Endothelial cell (in vitro differentiated cells): ENCODE data around the gene PATL2. TPM values are rescaled to one million over a fixed set of nuclear protein-coding genes. Genes with fewer than 3 reads are reported as not detected.
A peak's percentile ranks its signal among the peaks of the same experiment; 100 is the strongest.

Source experiments
- DNase-seq: peaks from one replicate; pipeline ENCODE4 v3.0.0; 2021; ENCODE audit warnings: low spot score
- H3K27ac Mint-ChIP-seq: one replicate; pipeline ENCODE4 v1.8.0; 2021; ENCODE audit warnings: mixed read lengths, inconsistent platforms; ENCODE audit not compliant: unreplicated experiment
- H3K27me3 Mint-ChIP-seq: one replicate; pipeline ENCODE4 v1.8.0; 2021; ENCODE audit warnings: mild to moderate bottlenecking, moderate library complexity, mixed read lengths, inconsistent platforms; ENCODE audit not compliant: unreplicated experiment
- H3K36me3 Mint-ChIP-seq: one replicate; pipeline ENCODE4 v1.8.0; 2021; ENCODE audit warnings: mild to moderate bottlenecking, low read depth, mixed read lengths, inconsistent platforms; ENCODE audit not compliant: unreplicated experiment
- H3K4me1 Mint-ChIP-seq: one replicate; pipeline ENCODE4 v1.8.0; 2021; ENCODE audit warnings: mild to moderate bottlenecking, mixed read lengths, inconsistent platforms; ENCODE audit not compliant: unreplicated experiment
- H3K4me3 Mint-ChIP-seq: one replicate; pipeline ENCODE4 v1.8.0; 2021; ENCODE audit warnings: mild to moderate bottlenecking, mixed read lengths, inconsistent platforms; ENCODE audit not compliant: unreplicated experiment
- H3K9me3 Mint-ChIP-seq: one replicate; pipeline ENCODE4 v1.8.0; 2021; ENCODE audit warnings: mixed read lengths, inconsistent platforms; ENCODE audit not compliant: unreplicated experiment
- total RNA-seq: library from RNA; stranded (reverse); fragmentation: NEBNext Ultra II Directional; extraction: Animal tissue kit (Norgen Biotek cat#: 25700); gene quantifications from one replicate; pipeline ENCODE4 v1.2.1, GENCODE V29; 2021; ENCODE audit not compliant: unreplicated experiment
- TF ChIP-seq, protein P1 (sequence below): fragments of 200-600 bp; sonication (generic); IDR thresholded peaks from one replicate; pipeline ENCODE4 v1.5.0; 2021; ENCODE audit warnings: antibody characterized with exemption; ENCODE audit not compliant: unreplicated experiment

Gene PATL2
- total RNA-seq, 1 donor from 2014 or later, result 0.69 TPM

DNA sequence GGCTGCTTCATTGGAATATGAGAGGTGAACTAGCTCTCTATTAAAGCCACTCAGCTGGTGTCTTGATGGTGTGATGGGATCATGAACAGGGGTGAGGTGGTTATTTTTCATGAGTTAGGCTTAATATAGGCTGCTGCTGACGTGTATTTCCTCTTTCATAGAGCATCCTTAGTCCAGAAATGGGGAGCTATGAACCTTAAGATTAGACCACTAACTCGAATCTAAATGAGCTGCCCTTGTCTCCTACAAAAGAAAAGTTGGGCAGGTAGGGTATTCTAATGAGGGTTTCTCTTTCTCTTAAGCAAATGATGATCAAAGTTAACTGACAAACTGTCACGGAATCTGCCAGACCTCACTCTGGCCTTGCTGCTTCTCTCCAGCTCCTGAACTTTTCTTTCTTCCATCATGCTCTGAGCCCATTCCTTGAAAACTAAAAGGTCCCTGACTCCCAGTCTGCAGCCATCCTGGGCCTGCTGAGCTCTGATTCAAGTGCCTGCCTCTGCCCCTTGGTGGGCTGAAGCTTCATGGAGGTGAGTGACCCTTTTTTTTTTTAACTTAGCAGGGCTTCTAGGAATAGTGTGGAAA, 25.1 kb upstream of the PATL2 start, which contains the start of gene TRIM69:
TRIM69 (plus strand) TSS at position 348 of the 585 bp plus-strand sequence; CDS start at position 525, 177 bp downstream.
- DNase-seq, result no peak
- H3K27me3 Mint-ChIP-seq, result peaks cover 2% of the 10 kb centered on the region
- peaks cover 3% of the 10 kb centered on the region for H3K9me3 Mint-ChIP-seq
- peaks cover 5% of the 10 kb centered on the region for H3K36me3 Mint-ChIP-seq
- no peak within 1 kb of the TSS for H3K4me3 Mint-ChIP-seq
- TF ChIP-seq, protein P1, sequence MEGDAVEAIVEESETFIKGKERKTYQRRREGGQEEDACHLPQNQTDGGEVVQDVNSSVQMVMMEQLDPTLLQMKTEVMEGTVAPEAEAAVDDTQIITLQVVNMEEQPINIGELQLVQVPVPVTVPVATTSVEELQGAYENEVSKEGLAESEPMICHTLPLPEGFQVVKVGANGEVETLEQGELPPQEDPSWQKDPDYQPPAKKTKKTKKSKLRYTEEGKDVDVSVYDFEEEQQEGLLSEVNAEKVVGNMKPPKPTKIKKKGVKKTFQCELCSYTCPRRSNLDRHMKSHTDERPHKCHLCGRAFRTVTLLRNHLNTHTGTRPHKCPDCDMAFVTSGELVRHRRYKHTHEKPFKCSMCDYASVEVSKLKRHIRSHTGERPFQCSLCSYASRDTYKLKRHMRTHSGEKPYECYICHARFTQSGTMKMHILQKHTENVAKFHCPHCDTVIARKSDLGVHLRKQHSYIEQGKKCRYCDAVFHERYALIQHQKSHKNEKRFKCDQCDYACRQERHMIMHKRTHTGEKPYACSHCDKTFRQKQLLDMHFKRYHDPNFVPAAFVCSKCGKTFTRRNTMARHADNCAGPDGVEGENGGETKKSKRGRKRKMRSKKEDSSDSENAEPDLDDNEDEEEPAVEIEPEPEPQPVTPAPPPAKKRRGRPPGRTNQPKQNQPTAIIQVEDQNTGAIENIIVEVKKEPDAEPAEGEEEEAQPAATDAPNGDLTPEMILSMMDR, result no peak
- peaks cover 26% of the 10 kb centered on the region for H3K4me1 Mint-ChIP-seq
- peak within 1 kb of the TSS; percentile 86 for H3K27ac Mint-ChIP-seq

DNA sequence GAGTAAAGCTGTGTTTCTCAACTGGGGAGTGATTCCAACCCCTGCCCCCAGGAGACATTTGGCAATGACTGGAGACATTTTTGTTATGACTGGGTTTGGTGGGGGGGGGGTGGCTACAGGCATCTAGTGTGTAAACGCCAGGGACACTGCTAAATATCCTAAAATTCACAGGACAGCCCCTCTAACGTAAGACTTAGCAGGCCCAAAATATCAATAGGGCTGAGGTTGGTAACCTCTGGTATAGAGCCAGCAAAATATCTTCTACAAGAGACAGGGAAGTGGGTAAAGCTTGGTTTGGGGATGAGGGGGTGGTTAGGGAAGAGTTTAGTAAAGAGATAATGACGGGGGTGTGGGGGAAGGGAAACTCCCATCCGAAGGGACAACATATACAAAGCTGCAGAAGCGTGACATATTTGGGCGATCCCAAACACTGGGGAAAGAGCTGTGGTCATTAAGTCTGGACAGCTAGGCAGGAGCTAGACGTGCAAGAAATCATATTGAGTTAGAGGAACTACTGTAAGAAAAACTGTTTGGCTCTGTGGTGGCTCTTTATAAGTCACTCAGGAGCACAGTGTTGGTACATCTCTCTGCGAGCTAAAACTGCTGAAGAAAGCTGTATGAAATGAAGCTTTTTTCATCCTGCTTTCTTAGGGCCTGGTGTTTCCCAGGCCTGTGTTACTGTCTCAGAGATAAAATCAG, 24.5 kb upstream of the PATL2 start:
- peaks cover 26% of the 10 kb centered on the region for H3K4me1 Mint-ChIP-seq
- H3K9me3 Mint-ChIP-seq, result peaks cover 3% of the 10 kb centered on the region
- peak overlapping the region; percentile 70 for H3K27ac Mint-ChIP-seq
- peaks cover 2% of the 10 kb centered on the region for H3K27me3 Mint-ChIP-seq
- no peak overlapping the region for H3K4me3 Mint-ChIP-seq
- H3K36me3 Mint-ChIP-seq, result peaks cover 6% of the 10 kb centered on the region
- DNase-seq, result no peak
- TF ChIP-seq, protein P1, result no peak

DNA sequence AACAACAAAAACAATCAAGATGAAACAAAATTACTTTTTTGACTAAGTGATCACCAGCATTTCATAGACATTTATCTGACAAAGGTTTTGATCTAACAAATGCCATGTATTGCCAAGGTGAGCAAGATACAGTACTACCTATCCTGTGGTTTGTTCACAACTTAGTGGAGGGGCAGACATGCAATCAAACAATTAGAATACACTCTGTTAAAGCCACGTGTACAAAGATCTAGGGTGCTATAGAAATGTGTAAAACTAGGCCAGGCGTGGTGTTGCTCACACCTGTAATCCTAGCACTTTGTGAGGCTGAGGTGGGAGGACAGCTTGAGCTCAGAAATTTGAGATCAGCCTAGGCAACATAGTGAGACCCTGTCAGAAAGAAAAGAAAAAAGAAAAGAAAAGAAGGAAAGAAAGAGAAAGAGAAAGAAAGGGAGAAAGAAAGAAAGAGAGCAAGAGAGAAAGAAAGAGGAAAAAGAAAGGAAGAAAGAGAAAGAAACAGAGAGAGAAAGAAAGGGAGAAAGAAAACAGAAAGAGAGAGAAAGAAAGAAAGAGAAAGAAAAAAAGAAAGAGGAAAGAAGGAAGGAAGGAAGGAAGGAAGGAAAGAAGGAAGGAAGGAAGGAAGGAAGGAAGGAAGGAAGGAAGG, 23.8 kb upstream of the PATL2 start:
- H3K9me3 Mint-ChIP-seq, result peaks cover 3% of the 10 kb centered on the region
- TF ChIP-seq, protein P1, result no peak

DNA sequence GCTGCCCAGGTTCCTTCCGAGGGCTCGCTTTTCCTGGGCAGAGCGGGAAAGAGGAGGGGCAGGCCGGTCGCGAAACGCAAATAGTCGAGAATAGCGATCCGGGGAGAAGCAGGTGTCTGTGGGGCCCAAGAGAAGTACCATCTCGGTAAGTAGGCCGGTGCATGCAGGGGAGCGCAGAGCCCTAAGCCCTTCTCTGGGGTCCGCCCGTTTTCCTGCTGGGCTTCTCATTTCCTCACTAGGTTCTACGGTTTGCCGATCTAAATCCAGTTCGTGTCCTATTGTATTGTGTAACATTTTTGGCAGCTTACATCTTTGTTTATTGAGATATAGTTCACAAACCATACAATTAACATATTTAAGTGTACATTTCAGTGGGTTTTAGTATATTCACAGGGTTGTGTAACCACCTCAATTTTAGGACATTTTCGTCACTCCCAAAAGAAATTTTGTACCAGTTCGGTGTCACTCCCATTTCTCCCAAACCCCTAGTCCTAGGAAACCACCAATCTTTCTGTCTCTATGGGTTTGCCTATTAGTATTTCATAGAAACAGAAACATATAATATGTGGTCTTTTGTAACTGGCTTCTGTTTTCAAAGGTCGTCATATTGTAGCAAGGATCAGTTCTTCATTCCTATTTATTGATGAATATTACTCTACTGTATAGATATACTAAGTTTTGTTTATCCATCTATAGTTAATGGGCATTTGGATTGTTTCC, 18.4 kb upstream of the PATL2 start:
- H3K36me3 Mint-ChIP-seq, result peaks cover 6% of the 10 kb centered on the region
- no peaks in the 10 kb centered on the region for H3K27me3 Mint-ChIP-seq
- H3K9me3 Mint-ChIP-seq, result no peaks in the 10 kb centered on the region
- peak overlapping the region; percentile 92 for H3K27ac Mint-ChIP-seq
- H3K4me1 Mint-ChIP-seq, result peaks cover 20% of the 10 kb centered on the region
- TF ChIP-seq, protein P1, result no peak
- DNase-seq, result no peak
- H3K4me3 Mint-ChIP-seq, result peak overlapping the region; percentile 97

More for the DNA sequence above, 23.8 kb upstream of the PATL2 start:
- Mint-ChIP-seq H3K27me3 (peaks cover 2% of the 10 kb centered on the region), H3K27ac (peak overlapping the region; percentile 19), H3K4me1 (peaks cover 26% of the 10 kb centered on the region), H3K36me3 (peaks cover 6% of the 10 kb centered on the region), H3K4me3 (no peak overlapping the region)
- no peak for DNase-seq
